ENCODE results near the gene SYNJ2.
A peak's percentile ranks its signal among the peaks of the same experiment; 100 is the strongest.

SYNJ2 gene

DNA sequence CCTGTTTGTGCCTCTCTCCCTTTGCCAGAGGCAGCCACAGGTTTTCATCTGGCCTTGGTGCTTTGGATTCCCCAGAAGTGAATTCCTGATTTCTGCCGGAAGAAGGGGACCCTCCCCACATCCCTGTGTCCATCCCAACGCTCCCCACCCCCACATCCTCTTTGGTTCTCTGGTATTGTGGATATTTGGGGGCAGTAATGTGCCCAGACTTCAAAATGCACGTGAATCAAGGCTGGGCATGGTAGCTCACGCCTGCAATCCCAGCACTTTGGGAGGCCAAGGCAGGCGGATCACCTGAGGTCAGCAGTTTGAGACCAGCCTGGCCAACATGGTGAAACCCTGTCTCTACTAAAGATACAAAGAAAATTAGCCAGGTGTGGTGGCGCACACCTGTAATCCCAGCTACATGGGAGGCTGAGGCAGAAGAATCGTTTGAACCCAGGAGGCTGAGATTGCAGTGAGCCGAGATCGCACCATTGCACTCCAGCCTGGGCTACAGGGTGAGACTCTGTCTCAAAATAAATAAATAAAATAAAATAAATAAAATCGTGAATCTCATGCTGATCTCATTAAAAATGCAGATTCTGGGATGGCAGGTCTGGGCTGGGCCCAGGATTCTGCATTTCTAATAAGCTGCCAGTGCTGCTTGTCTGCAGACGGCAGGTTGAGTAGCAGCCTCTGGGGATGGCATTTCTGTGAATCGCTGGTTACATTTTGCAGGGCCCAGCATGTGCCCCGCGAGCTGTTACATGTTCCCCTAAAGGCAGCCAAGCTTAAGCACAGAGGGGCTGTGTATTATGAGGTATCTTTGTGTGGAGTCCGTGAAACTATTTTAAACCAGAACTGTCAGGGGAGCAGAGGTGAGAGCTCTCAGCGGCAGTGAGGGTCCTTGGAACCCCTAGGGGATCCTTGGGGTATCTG, 49.0 kb downstream of the SYNJ2 start:
- no peak for DNase-seq

GRCh38 chr6:158031381-158032353, 50.0 kb downstream of the SYNJ2 start:
- DNase-seq: peak; percentile 84 to 88 (median 87)

GRCh38 chr6:158032354-158032733, 50.7 kb downstream of the SYNJ2 start:
- no peak for DNase-seq

DNA sequence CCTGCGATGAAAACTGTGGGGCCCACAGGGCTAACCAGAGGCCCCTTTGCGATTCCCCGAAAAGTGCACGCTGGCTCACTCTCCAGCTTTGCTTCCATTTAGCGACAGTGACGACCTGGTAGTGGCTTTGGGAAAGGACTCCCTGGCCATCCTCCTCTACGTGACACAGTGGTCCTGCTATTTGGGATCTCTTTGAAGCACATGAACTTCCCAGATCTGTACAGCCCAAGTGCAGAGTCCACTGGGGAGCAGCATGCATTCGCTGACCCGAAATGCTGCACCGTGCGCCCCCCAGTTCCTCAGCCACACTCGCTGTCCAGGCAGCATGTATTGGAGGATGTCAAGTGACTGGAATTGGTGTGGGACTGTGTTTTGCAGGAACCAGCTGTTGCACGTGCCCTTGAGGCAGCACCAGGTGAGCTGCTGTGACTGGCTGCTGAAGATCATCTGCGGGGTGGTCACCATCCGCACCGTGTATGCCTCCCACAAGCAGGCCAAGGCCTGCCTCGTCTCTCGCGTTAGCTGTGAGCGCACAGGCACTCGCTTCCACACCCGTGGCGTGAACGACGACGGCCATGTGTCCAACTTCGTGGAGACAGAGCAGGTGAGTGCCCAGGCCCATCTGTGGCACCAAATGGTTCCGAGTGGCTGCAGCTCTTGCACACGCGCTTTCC, 51.6 kb downstream of the SYNJ2 start:
- DNase-seq: no peak

GRCh38 chr6:158033751-158034702, 52.4 kb downstream of the SYNJ2 start:
- no peak for DNase-seq

DNA sequence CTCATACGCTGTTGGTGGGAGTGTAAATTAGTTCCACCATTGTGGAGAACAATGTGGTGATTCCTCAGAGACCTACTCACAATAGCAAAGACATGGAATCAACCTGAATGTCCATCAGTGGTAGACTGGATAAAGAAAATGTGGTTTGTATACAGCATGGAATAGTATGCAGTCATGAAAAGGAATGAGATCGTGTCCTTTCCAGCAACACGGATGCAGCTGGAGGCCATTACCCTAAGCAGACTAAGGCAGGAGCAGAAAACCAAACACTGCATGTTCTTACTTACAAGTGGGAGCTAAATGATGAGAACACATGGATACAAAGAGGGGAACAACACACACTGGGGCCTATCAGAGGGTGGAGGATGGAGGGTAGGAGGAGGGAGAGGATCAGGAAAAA, 54.6 kb downstream of the SYNJ2 start:
- DNase-seq: no peak

DNA sequence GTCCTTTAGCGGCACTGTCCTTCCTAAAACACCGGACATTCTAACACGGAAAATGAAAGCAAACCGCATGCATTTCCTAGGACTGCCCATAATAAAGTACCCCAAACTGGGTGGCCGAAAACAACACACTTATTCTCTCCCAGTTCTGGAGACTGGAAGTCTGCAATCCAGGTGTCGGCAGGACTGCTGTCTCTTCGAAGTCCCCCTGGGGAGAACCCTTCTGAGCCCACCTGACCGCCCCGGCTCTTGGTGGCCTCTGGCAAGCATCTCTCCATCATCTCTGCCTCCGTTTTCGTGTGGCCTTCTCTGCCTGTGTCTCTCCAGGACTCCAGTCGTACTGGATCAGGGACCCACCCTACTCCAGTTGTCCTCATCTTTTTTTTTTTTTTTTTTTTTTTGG, 55.4 kb downstream of the SYNJ2 start:
- DNase-seq: no peak

DNA sequence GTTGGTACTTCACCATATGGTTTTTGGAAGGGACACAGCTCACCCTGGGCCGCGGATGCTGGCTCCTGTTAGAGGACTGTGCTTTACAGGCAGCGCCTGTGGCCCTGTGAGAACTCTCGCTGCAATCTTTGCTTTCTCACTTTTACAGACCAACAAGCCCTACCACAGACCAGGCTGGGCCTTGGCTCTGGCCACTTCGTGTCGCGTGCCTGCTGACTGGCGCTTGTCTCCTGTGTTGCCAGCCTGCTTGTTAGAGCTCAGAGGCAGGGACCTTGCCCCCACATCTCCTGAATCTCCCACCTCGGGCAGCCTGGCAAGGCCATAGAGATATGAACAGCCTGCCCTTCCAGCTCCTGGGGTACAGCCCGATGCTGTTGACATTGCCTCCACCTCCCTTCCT, 56.1 kb downstream of the SYNJ2 start:
- DNase-seq: no peak

- DNase-seq: no peak
Measured at GRCh38 chr6:158038291-158039177, 56.9 kb downstream of the SYNJ2 start.

DNA sequence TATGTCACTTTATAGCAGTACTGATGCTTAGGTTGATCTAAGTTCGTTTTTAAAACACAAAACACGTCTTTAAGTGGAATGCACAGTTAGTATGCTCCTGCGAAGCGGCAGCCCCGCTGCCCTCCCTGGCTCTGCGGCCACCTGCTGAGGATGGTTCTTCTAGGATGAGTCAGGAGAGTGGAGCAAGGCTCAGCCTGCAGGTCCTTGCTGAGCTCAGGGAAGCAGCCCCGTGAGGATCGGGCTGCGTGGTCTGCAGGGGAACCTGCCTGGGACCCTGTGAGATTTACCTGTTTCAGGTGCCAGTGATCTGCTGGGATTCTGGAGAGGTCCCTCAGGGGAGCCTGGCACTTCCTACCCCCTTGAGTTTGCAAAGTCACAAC, 57.5 kb downstream of the SYNJ2 start:
- DNase-seq: no peak

GRCh38 chr6:158039571-158040050, 57.9 kb downstream of the SYNJ2 start:
- DNase-seq: peak in 1 of 3 donors; percentile 27

- DNase-seq: peak; percentile 86 to 94 (median 93)
Measured at GRCh38 chr6:158040051-158040803, 58.6 kb downstream of the SYNJ2 start.

DNA sequence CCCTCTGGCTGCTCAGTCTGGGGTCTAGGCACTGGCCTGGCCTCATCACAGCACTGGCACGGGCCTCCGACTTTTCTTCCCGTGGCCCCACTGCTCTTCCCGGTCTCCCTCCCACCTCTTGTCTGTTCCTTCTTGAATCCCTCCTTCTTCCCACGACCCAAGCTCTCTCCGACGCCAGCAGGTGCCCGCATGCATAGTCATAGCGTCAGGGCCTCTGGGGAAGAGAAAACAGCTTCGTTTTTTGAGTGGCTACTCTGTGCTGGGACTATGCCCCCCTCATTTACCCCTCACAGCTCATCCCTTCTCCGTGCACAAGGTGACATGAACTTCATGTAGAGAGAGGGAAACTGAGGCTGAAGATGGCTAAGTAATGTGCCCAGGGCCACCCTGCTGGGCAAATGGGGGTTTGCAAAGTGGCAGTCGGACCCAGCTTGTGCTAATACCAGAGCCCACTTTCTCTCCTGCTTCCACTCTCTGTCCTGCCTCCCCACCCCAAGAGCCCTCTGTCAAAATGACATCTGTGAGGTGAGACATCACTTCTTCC, 59.2 kb downstream of the SYNJ2 start:
- no peak for DNase-seq

- DNase-seq: no peak
Measured at GRCh38 chr6:158041370-158041769, 59.7 kb downstream of the SYNJ2 start.

DNA sequence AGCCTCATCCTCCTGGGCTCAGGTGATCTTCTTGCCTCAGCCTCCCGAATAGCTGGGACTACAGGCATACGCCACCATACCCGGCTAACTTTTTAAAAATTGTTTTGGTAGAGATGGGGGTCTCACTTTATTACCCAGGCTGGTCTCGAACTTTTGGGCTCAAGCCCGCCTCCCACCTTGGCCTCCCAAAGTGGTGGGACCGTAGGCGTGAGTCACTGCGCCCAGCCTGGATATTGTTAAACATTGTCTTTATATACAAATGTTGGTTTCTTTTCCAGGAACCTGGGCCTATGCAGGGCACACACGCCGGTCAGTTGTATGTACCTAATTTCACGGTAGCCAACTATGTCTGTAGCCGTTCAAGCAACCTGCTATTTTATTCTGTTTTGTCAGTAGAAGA, 60.1 kb downstream of the SYNJ2 start:
- DNase-seq: no peak

DNA sequence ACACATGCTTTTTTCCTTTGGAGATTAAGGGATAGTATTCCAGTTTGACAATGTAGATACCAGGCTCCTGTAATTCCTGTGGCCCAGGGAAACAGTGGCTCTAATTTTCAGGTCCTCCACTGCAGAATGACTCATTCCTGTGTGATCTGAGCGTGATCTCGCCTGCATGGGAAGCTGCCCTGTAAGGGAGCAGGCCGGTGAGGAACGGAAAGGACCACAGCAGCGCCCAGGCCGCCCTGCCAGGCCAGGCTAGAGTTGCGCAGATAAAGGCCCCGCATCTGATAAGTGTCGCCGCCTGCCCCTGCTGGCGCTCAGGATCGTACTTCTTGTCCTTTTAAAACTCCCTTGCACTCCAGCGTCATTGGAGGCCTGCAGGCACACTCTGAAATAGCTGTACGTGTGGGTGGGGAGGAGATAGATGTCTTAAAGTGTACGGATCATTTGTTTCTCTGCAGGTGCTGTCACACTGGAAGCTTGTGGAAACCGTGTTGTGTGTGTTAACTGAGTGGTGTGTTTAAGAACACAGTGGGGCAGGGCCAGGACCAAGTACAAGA, 60.7 kb downstream of the SYNJ2 start:
- DNase-seq: peak; percentile 78 to 80 (median 79)

DNA sequence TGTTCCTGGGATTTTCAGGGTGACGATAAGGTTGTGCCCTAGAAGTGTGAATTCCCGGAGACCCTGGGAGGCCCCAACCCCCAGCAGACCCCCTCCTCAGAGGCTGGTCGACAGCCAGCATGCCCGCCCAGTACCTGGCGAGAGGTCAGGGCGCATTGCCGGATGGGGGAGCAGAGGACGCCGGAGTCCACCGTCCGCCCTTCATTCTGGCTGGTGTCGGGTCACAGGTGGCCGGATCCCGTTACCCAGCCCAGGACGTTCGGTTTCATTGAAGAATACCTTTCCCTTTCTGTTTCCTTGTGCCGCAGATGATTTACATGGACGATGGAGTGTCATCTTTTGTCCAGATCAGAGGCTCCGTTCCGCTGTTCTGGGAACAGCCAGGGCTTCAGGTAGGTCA, 61.3 kb downstream of the SYNJ2 start:
- DNase-seq: no peak

- DNase-seq: no peak
Measured at GRCh38 chr6:158043586-158044524, 62.2 kb downstream of the SYNJ2 start.
